Gastroesophageal sphincter (tissue), 4 donors: ENCODE measurements around the gene LDLRAD4. TPM values are rescaled to one million over a fixed set of nuclear protein-coding genes. Genes with fewer than 3 reads are reported as not detected.

Experiments used
- ATAC-seq: fragments of 150-250 bp; one replicate; pipeline ENCODE4 v1.9.1; 2016; ENCODE audit warnings: mild to moderate bottlenecking, moderate library complexity
- H3K27ac ChIP-seq, 4 donors: fragments of 200-600 bp; sonication (generic) in 3 of 4; 1 replicate in 3 of 4; 2 replicates in 1 of 4; pipeline ENCODE4 v1.5.1; 2016 to 2019
- H3K27me3 ChIP-seq: fragments of 200-600 bp; sonication (generic); one replicate; pipeline ENCODE4 v1.5.1; 2019
- H3K36me3 ChIP-seq, 2 donors: fragments of 200-600 bp; sonication (generic); one replicate each; pipeline ENCODE4 v1.5.1; 2019; ENCODE audit warnings: control low read depth in 1 of 2
- H3K4me1 ChIP-seq, 3 donors: fragments of 200-600 bp; sonication (generic); 1 replicate in 2 of 3; 2 replicates in 1 of 3; pipeline ENCODE4 v1.5.1; 2016 to 2019; ENCODE audit warnings: control low read depth in 2 of 3
- H3K4me3 ChIP-seq, 2 donors: fragments of 200-600 bp; sonication (generic); one replicate each; pipeline ENCODE4 v1.5.1; 2019; ENCODE audit warnings: mild to moderate bottlenecking in 1 of 2, moderate library complexity in 1 of 2
- H3K9me3 ChIP-seq, 3 donors: fragments of 200-600 bp; sonication (generic); one replicate each; pipeline ENCODE4 v1.5.1; 2017 to 2019; ENCODE audit warnings: control low read depth in 2 of 3
- CTCF ChIP-seq, 4 experiments: fragments of 200-600 bp in 2 of 4; fragments of 450-650 bp in 2 of 4; sonication (generic) in 1 of 4; IDR thresholded peaks; one replicate each; pipeline ENCODE4 v1.5.1; 2017 to 2019; ENCODE audit warnings: antibody characterized with exemption in 4 of 4, mild to moderate bottlenecking in 2 of 4, moderate library complexity in 2 of 4
- EP300 ChIP-seq: sonication (generic); formaldehyde crosslinking; IDR thresholded peaks from one replicate; pipeline ENCODE4 v1.6.1; 2017; ENCODE audit warnings: antibody characterized with exemption, mild to moderate bottlenecking
- POLR2A ChIP-seq, 2 donors: fragments of 450-650 bp; IDR thresholded peaks; one replicate each; pipeline ENCODE4 v1.6.1; 2017; ENCODE audit warnings: antibody characterized with exemption in 2 of 2, mild to moderate bottlenecking in 2 of 2, moderate library complexity in 1 of 2
- POLR2AphosphoS5 ChIP-seq: sonication (generic); formaldehyde crosslinking; IDR thresholded peaks from one replicate; pipeline ENCODE4 v1.6.1; 2017; ENCODE audit warnings: antibody characterized with exemption
- WGBS, 2 donors: methylation state at CpG; one replicate each; pipeline ENCODE4 v1.1.5; 2018; ENCODE audit warnings: low coverage in 1 of 2; 5-methylcytosine and 5-hydroxymethylcytosine counted together
- total RNA-seq, 4 donors: library from RNA; depleted of rRNA; stranded (reverse); fragments of >200 nt; gene quantifications; one replicate each; pipeline ENCODE4 v1.1.0, GENCODE V29; 2016

The LDLRAD4 gene
- total RNA-seq, 4 donors from 2014 or later, result 28.1 to 85.9 (median 55.2) TPM

GRCh38 chr18:13183359-13183758 lies 35.2 kb upstream of the LDLRAD4 start:
- Histone ChIP-seq H3K36me3 (no peaks in the 10 kb centered on the region), H3K4me1 (no peaks in the 10 kb centered on the region), H3K9me3 (no peaks in the 10 kb centered on the region), H3K27ac (no peak overlapping the region), H3K4me3 (no peak overlapping the region), H3K27me3 (no peaks in the 10 kb centered on the region)
- ATAC-seq, result no peak
- WGBS, 2 donors, result 70 to 83% methylated on average over 5 of the region's 5 CpGs
- no peak for TF ChIP-seq POLR2A (IDR thresholded peaks at IDR 0.05)
- TF ChIP-seq POLR2AphosphoS5, result no peak
- no peak for TF ChIP-seq EP300
- no peak for TF ChIP-seq CTCF (IDR thresholded peaks at IDR 0.05)

GRCh38 chr18:13183790-13184189 lies 34.8 kb upstream of the LDLRAD4 start:
- TF ChIP-seq POLR2A (IDR thresholded peaks at IDR 0.05) (no peak), EP300 (no peak), CTCF (IDR thresholded peaks at IDR 0.05) (no peak), POLR2AphosphoS5 (no peak)
- no peaks in the 10 kb centered on the region for H3K4me1 ChIP-seq
- no CpG with 5 or more reads among the region's 8 CpGs for WGBS, 2 donors
- no peak for ATAC-seq
- no peak overlapping the region for H3K4me3 ChIP-seq
- no peak overlapping the region for H3K27ac ChIP-seq
- no peaks in the 10 kb centered on the region for H3K27me3 ChIP-seq
- no peaks in the 10 kb centered on the region for H3K9me3 ChIP-seq
- H3K36me3 ChIP-seq, result no peaks in the 10 kb centered on the region

- Histone ChIP-seq H3K27me3 (no peaks in the 10 kb centered on the region), H3K4me3 (no peak overlapping the region), H3K27ac (no peak overlapping the region), H3K36me3 (no peaks in the 10 kb centered on the region), H3K4me1 (no peaks in the 10 kb centered on the region), H3K9me3 (no peaks in the 10 kb centered on the region)
- TF ChIP-seq CTCF (IDR thresholded peaks at IDR 0.05), result no peak
- no peak for TF ChIP-seq EP300
- TF ChIP-seq POLR2AphosphoS5, result no peak
- TF ChIP-seq POLR2A (IDR thresholded peaks at IDR 0.05), result no peak
- ATAC-seq, result no peak
- WGBS, 2 donors, result 91% methylated on average over 7 of the region's 9 CpGs; no CpG with 5 or more reads in 1 of the 2 donors
Measured at GRCh38 chr18:13184396-13184795, 34.2 kb upstream of the LDLRAD4 start.

- H3K27me3 ChIP-seq, result no peaks in the 10 kb centered on the region
- no peaks in the 10 kb centered on the region for H3K4me1 ChIP-seq
- no peak overlapping the region for H3K27ac ChIP-seq
- no peak for TF ChIP-seq POLR2A (IDR thresholded peaks at IDR 0.05)
- TF ChIP-seq EP300, result no peak
- no peak for TF ChIP-seq CTCF (IDR thresholded peaks at IDR 0.05)
- WGBS, 2 donors, result 67% methylated on average over 2 of the region's 8 CpGs; no CpG with 5 or more reads in 1 of the 2 donors
- H3K36me3 ChIP-seq, result no peaks in the 10 kb centered on the region
- no peak for ATAC-seq
- no peak overlapping the region for H3K4me3 ChIP-seq
- H3K9me3 ChIP-seq, result no peaks in the 10 kb centered on the region
Measured at GRCh38 chr18:13185675-13186198, 32.8 kb upstream of the LDLRAD4 start.

- H3K4me1 ChIP-seq, result no peaks in the 10 kb centered on the region
- no peaks in the 10 kb centered on the region for H3K36me3 ChIP-seq
- H3K4me3 ChIP-seq, result no peak overlapping the region
- TF ChIP-seq CTCF (IDR thresholded peaks at IDR 0.05), result no peak
- no peak for TF ChIP-seq POLR2A (IDR thresholded peaks at IDR 0.05)
- no peak for TF ChIP-seq POLR2AphosphoS5
- TF ChIP-seq EP300, result no peak
- H3K27me3 ChIP-seq, result no peaks in the 10 kb centered on the region
- no peaks in the 10 kb centered on the region for H3K9me3 ChIP-seq
- no peak for ATAC-seq
- H3K27ac ChIP-seq, result no peak overlapping the region
- 61 to 80% methylated on average over 2 to 3 of the region's 6 CpGs for WGBS, 2 donors
Measured at GRCh38 chr18:13186687-13187086, 31.9 kb upstream of the LDLRAD4 start.
